Measurements from ENCODE around the gene AMIGO3. TPM values are rescaled to one million over a fixed set of nuclear protein-coding genes. Genes with fewer than 3 reads are reported as not detected.

Gene AMIGO3
- polyA plus RNA-seq, 1 donor (not counting 4 experiments of a cell fraction or from before 2014, with no cell fraction given) = 0.03 TPM

DNA sequence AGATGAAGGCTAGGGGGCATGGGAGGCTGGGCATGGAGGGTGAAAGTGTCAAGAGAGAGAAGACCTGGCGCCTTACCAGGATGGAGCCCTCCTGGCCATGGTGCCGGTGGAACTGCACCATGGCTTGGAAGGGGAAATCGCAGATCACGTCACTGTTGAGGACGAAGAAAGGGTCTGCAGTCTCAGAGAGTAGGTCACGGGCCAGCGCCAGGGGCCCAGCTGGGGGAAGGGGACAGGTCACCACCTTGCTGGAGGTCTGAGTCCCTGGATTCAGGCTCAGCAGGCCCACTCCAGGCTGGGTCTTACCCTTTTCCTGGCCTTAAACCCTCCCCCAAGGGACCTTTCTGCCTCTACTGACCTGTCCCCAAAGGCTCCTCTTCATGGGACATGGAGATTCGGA, 3.4 kb upstream of the AMIGO3 start:
- peaks cover 27% of the 10 kb centered on the region for H3K4me1 ChIP-seq (ENCODE audit: control insufficient read depth, extremely low read depth, insufficient read depth, low read length)
- peaks cover 19 to 29% of the 10 kb centered on the region in 2 experiments for H3K36me3 ChIP-seq (ENCODE audit: control insufficient read depth in 2 of 2, extremely low read depth in 1 of 2, insufficient read depth in 2 of 2, low read length in 2 of 2)
- H2AFZ ChIP-seq (ENCODE audit: control insufficient read depth, low read length) = no peak overlapping the region

DNA sequence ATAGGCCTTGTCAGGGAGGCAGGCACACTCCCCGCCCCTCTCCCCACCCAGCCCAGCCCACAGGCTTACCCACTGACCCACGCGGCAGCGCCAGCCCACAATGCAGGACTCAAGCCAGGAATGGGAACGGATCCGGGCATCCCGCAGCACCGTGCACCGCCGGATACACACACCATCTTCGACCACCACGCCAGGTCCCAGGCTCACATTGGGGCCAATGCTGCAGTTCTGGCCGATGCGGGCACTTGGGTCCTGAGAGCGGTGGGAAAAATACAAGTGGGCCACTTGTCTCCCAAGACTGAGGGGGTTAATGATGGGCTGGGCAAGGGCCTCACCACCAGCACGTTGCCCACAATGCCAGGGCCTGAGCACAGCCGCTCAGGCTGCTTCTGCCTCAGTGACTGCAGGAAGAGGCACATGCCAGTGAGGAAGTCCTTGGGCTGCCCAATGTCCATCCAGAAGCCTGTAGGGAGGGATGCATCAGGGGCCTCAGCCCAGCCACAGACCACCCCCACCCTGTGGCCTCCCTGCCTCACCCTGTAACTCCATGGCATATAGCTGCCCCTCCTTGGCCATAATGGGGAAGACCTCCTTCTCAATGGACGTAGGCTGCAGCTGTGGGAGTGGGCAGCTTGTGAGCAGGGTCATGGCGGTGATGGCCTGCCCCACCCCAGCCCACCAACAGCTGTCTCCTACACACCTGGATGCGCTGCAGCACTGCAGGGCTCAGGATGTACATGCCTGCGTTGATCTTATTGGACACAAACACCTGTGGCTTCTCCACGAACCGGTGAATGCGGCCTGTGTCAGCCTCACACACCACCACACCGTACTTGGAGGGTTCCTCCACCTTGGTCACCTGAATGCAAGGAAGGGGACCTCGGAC, 2.7 kb upstream of the AMIGO3 start:
- Histone ChIP-seq H3K9ac (ENCODE audit: control insufficient read depth, extremely low read depth, insufficient read depth, low read length) (peak overlapping the region; percentile 99), H2AFZ (ENCODE audit: control insufficient read depth, low read length) (no peak overlapping the region), H3K79me2 (ENCODE audit: control insufficient read depth, insufficient read depth, low read length) (peaks cover 17% of the 10 kb centered on the region), H3K4me2 (ENCODE audit: control insufficient read depth, extremely low read depth, insufficient read depth, low read depth, low read length) (peak overlapping the region; percentile 80), H3K9me1 (ENCODE audit: control insufficient read depth, extremely low read depth, insufficient read depth, low read length) (no peaks in the 10 kb centered on the region), H3K36me3 (ENCODE audit: control insufficient read depth in 2 of 2, extremely low read depth in 1 of 2, insufficient read depth in 2 of 2, low read length in 2 of 2) (peaks cover 15 to 26% of the 10 kb centered on the region in 2 experiments), H3K27me3 (ENCODE audit: control insufficient read depth, extremely low read depth, insufficient read depth, low read length) (no peaks in the 10 kb centered on the region), H4K20me1 (ENCODE audit: control insufficient read depth, extremely low read depth, insufficient read depth, low read length) (peaks cover 14% of the 10 kb centered on the region), H3K9me3 (ENCODE audit: control insufficient read depth, low read depth, low read length) (no peaks in the 10 kb centered on the region), H3K27ac (ENCODE audit: control insufficient read depth, insufficient read depth, low read length) (no peak overlapping the region), H3K4me3 (ENCODE audit: control insufficient read depth in 2 of 3, extremely low read depth in 1 of 3, insufficient read depth in 2 of 3, low read depth in 1 of 3, low read length in 3 of 3) (peak overlapping the region in 1 of 3 experiments; percentile 94), H3K4me1 (ENCODE audit: control insufficient read depth, extremely low read depth, insufficient read depth, low read length) (peaks cover 28% of the 10 kb centered on the region)
- FAIRE-seq = no peak
- TF ChIP-seq EZH2 (IDR thresholded peaks at IDR 0.05; ENCODE audit: low read length) = no peak
- TF ChIP-seq, protein P1, sequence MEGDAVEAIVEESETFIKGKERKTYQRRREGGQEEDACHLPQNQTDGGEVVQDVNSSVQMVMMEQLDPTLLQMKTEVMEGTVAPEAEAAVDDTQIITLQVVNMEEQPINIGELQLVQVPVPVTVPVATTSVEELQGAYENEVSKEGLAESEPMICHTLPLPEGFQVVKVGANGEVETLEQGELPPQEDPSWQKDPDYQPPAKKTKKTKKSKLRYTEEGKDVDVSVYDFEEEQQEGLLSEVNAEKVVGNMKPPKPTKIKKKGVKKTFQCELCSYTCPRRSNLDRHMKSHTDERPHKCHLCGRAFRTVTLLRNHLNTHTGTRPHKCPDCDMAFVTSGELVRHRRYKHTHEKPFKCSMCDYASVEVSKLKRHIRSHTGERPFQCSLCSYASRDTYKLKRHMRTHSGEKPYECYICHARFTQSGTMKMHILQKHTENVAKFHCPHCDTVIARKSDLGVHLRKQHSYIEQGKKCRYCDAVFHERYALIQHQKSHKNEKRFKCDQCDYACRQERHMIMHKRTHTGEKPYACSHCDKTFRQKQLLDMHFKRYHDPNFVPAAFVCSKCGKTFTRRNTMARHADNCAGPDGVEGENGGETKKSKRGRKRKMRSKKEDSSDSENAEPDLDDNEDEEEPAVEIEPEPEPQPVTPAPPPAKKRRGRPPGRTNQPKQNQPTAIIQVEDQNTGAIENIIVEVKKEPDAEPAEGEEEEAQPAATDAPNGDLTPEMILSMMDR (optimal IDR thresholded peaks at IDR 0.05 in 1 of 3, IDR thresholded peaks at IDR 0.05 in 1 of 3, conservative IDR thresholded peaks at IDR 0.05 in 1 of 3; ENCODE audit: extremely low read depth in 1 of 3, insufficient read depth in 2 of 3, low read length in 3 of 3) = no peak
- DNase-seq (ENCODE audit: low read depth, low spot score) = no peak
- dilution Hi-C loops (cut with MboI; ENCODE audit: extremely low pct_ligation_motif_present, low sequenced_read_pairs) = no loop called here

More for the DNA sequence above, 3.4 kb upstream of the AMIGO3 start:
- FAIRE-seq (no peak), DNase-seq (ENCODE audit: low read depth, low spot score) (no peak)
- peak overlapping the region; percentile 99 for H3K9ac ChIP-seq (ENCODE audit: control insufficient read depth, extremely low read depth, insufficient read depth, low read length)
- peak overlapping the region; percentile 94 to 99 (median 96) for H3K4me3 ChIP-seq (ENCODE audit: control insufficient read depth in 2 of 3, extremely low read depth in 1 of 3, insufficient read depth in 2 of 3, low read depth in 1 of 3, low read length in 3 of 3)
- no peaks in the 10 kb centered on the region for H3K9me1 ChIP-seq (ENCODE audit: control insufficient read depth, extremely low read depth, insufficient read depth, low read length)
- H3K27ac ChIP-seq (ENCODE audit: control insufficient read depth, insufficient read depth, low read length) = peak overlapping the region; percentile 96
- dilution Hi-C loops (cut with MboI; ENCODE audit: extremely low pct_ligation_motif_present, low sequenced_read_pairs) = no loop called here
- H3K27me3 ChIP-seq (ENCODE audit: control insufficient read depth, extremely low read depth, insufficient read depth, low read length) = no peaks in the 10 kb centered on the region
- TF ChIP-seq, protein P1 (optimal IDR thresholded peaks at IDR 0.05 in 1 of 3, IDR thresholded peaks at IDR 0.05 in 1 of 3, conservative IDR thresholded peaks at IDR 0.05 in 1 of 3; ENCODE audit: extremely low read depth in 1 of 3, insufficient read depth in 2 of 3, low read length in 3 of 3) = no peak
- TF ChIP-seq EZH2 (IDR thresholded peaks at IDR 0.05; ENCODE audit: low read length) = no peak
- peaks cover 17% of the 10 kb centered on the region for H3K79me2 ChIP-seq (ENCODE audit: control insufficient read depth, insufficient read depth, low read length)
- H3K9me3 ChIP-seq (ENCODE audit: control insufficient read depth, low read depth, low read length) = no peaks in the 10 kb centered on the region
- H3K4me2 ChIP-seq (ENCODE audit: control insufficient read depth, extremely low read depth, insufficient read depth, low read depth, low read length) = peak overlapping the region; percentile 80
- peaks cover 14% of the 10 kb centered on the region for H4K20me1 ChIP-seq (ENCODE audit: control insufficient read depth, extremely low read depth, insufficient read depth, low read length)
